HG03175 (cell line): ENCODE results near the gene NDUFS5.
"Not testable (repeated sequence)": the region's sequence is repeated elsewhere in the genome, so short reads cannot be mapped to it uniquely, and the experiment has no call there.

Experiments used
- ATAC-seq: cut with Tn5 transposase; IDR thresholded peaks from one replicate; pipeline ENCODE4 v1.9.1; 2021; ENCODE audit warnings: mild to moderate bottlenecking, moderate library complexity; ENCODE audit not compliant: unreplicated experiment

Gene NDUFS5

DNA sequence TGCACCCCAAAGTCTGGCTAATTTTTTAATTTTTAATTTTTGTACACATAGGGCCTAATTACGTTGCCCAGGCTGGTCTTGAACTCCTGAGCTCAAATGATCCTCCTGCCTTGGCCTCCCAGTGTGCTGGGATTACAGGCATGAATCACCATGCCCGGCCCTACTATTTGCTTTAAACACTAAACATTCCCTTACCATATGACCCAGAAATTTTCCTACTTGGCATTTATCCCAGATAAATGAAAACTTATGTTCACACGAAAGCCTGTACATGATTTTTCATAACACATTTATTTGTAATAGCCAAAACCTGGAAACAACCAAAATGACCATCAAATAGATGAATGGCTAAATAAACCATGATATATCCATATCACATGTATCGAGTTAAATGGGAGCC lies 35.8 kb downstream of the NDUFS5 start:
- no peak for ATAC-seq

DNA sequence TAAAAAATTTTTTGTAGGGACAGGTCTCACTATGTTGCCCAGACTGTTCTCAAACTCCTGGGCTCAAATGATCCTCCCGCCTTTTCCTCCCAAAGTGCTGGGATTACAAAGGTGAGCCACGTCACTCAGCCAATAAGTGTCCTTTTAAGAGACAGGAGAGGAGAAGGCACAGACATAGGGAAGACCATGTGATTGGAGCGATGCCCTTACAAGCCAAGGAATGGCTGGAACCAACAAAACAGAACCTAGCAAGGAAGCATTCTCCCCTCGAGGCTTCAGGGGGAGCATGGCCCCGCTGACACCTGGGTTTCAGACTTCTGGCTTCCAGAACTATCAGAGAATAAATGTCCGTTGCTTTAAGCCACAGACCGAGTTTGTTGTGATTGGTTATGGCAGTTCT lies 37.0 kb downstream of the NDUFS5 start:
- no peak for ATAC-seq

DNA sequence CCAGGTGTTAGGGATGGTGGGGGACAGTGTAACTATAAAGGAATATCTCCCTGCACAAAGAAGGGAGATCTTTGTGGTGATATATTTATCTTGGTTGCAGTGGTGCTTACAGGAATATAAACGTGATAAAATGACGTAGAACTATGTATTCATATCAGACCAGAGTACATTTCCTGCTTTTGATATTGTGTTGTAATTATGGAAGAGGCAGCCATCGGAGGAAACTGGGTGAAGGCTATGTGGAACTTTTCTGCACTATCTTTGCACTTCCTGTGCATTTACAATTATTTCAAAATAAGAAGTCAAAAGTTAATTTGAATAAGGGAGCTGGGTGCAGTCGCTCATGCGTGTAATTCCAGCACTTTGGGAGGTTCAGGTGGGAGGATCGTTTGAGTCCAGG lies 37.6 kb downstream of the NDUFS5 start:
- ATAC-seq = no peak

DNA sequence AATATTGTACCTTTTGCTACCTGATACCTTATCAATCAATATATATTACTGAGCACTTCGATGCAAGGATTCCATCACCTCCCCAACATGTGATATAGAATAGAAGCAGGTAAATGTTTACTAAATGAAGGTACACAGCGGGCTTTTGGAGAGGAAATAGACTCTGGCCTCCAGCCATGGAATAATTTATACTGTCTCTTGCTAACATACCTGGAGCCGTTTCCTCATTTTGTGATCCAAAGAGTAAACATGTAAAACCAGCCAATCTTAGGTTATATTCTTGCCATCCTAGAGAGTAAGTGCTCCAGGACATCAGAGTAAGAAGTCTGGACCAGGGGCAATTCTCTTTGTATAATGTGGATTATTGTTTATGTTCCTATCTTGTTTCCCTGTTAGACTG lies 39.4 kb downstream of the NDUFS5 start:
- ATAC-seq = no peak

DNA sequence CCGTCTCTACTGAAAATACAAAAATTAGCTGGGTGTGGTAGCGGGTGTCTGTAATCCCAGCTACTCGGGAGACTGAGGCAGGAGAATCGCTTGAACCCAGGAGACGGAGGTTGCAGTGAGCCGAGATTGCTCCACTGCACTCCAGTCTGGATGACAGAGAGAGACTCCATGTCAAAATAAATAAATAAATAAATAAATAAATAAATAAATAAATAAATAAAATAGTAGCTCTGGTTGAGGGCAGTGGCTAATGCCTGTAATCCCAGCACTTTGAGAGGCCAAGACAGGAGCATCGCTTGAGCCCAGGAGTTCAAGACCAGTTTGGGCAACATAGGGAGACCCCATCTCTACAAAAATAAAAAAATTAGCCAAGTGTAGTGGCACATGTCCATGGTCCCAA lies 42.1 kb downstream of the NDUFS5 start:
- ATAC-seq = not testable (repeated sequence)

DNA sequence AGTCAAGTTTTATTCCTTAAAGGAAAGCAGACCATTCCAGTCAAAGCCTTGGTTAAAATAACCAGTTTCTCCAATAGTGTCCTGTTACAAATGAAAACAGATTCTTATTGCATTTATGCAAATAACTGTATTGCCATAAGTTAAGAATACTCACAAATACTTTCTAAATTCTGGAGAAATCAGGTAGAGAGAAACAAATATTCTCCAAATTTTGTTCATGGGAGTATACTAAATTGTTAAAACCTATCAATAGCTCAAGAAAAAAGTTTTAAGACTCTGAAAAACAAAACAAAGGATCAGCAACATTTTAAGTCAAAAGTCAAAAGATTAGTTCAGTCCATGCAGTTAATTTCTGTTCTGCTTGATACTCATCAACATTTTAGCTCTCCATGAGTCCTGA lies 45.4 kb downstream of the NDUFS5 start:
- not testable (repeated sequence) for ATAC-seq

DNA sequence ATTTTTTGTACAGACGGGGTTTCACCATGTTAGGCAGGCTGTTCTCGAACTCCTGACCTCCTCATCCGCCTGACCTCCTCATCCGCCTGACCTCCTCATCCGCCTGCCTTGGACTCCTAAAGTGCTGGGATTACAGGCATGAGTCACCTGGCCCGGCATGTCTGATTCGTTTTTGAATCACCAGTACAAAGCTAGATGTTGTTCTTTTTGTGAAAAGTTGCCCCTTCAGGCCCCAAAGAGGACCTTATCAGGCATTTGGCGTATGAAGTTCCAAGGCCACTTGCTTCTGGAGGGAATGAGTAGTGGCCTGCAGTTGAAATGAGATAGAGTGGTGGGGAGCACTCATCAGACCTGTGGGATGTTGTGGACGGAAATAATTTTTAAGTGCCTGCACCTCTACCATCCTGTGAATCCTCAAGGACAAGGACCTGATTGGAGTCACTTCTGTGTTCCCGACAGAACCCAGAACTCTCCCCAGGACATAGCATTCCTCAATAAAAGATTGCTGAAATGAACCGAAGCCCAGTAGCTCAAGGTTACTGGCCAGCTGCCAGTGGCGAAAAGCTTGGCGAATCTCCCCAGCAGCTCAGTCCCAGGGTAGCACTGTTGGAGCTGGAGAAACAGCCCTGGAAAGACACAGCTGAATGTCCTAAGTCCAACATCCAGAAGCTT lies 50.1 kb downstream of the NDUFS5 start:
- no peak for ATAC-seq

DNA sequence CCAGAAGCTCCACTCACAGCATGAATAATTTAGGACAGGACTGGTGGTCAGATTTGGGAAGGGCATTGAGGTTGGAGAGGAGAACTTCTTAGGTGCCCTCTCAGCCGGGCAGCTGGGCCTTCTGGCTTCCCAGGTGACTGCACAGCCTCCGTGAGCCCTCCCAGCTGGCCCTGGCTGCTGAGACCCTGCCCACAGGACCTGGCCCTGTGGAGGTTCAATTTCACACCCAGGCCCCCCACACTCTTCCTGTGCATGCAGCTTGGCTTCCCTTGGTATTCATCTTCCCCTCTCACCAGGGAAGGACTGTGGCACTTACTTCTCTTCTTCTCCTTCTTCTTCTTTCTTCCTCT lies 50.6 kb downstream of the NDUFS5 start:
- no peak for ATAC-seq

DNA sequence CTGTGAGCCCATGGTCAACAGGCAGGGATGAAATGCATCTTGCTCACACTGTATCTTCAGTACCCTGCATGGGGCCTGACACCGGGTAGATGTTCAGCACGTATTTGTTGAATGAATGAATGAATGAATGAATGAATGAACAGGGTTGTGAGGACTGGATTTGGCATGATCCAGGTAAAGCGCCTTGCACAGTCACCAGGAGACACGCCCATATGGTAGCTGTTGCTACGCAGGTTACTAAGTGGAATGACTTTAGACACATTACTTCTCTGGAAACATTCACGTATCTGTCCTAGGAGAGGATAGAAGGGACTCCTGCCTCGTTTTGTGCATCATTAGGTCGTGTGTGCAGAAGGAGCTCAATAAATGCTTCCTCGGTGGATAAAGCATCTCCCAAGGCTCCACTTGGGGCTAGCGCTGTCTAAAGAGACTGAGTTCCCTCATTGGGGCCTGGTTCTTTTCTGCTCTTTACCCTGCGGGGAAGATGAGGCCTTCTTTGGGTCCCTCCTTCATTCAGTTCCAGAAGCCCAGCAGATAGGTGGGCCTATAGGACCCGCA lies 54.2 kb downstream of the NDUFS5 start:
- no peak for ATAC-seq

DNA sequence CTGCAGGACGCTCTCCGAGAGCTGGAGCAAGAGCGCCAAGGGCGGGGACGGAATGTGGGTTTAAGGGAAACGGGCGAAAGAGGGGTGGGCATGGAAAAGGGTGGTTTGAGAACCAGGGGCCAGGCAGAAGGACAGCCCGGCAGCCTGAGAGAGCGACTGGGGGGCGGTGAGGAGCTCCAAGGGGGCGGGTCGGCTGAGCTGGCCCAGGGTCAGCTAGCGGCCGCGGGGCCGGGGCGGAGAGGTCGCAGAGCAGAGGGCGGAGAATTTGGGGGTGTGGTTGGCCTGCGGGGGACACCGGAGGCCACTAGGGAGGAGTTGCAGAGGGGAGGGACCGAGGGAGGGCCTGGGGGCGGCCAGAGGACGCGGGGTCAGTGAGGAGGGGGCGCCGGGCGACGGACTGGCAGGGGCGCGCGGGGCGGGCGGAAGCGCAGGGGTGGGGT lies 54.7 kb downstream of the NDUFS5 start:
- no peak for ATAC-seq

DNA sequence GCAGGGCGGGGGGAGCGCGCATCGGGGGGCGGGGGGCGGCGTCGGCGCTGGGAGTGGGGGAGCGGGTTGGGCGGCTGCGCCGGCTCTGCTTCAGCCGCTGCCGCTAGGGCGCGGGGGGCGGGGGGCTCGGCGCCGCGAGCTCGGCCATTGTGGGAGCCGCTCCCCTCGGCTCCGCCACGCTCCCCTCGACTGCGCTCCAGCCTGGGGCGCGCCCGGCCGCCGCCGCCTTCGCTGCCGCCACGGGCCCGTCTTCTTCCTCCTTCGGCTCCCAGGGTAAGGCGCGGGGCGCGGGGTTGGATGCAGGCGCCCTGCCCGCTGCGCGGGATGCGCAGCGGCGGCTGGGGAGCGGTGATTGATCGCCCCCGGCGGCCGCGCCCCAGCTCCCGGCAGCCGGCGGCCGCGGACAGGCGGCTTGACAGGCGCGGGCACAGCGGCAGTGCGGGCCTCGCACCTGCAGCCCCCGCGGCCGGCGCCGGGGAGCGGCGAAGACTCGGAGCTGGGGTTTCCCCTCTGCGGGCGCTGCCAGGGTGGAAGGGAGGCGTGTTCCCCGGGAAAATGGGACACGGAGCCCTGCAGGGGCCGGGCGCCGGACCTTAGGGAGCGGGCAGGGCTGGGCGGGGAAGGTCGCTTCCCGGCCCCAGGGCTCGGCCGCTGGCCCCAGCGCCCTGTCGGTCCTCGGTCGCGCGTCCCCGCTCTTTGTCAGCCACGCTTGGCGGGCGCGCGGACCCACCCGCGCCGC lies 55.3 kb downstream of the NDUFS5 start:
- no peak for ATAC-seq

DNA sequence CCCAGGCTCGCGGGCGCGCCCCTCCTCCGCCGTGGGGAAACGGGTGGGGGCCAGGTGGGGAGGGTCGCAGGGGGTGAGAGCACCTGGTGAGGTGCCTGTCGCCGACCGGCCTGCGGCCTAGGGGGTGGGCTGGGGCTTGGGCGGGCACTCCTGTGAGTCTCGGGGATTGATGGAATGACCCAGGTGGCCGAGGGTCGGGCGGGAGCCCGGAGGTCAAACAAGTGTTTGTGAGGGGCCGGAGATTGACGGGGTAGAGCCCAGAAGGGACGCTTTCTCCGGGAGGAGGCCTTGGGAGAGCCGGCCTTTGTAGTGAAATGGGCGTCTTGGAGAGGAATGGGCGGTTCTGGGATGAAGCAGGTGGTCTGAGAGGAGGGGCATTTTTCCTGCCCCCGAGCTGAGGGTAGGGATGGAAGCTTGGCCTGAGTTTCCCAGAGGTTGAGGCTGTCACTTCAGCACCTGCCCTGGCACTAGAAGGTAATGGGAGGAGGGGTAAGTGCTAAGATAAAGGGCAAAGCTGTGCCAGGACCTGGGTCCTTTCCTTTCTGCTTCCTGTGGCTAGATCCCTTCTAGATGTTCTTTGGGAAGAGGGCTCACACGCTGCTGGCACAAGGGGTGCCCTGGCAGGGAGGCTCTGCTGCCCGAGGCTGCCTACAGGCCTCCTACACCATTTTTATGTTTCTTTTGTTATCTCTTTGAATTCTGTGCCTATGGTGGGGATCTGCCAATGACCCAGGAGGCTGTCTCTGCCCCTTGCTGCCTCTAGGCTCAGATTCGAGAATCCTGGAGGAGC lies 56.1 kb downstream of the NDUFS5 start:
- no peak for ATAC-seq

DNA sequence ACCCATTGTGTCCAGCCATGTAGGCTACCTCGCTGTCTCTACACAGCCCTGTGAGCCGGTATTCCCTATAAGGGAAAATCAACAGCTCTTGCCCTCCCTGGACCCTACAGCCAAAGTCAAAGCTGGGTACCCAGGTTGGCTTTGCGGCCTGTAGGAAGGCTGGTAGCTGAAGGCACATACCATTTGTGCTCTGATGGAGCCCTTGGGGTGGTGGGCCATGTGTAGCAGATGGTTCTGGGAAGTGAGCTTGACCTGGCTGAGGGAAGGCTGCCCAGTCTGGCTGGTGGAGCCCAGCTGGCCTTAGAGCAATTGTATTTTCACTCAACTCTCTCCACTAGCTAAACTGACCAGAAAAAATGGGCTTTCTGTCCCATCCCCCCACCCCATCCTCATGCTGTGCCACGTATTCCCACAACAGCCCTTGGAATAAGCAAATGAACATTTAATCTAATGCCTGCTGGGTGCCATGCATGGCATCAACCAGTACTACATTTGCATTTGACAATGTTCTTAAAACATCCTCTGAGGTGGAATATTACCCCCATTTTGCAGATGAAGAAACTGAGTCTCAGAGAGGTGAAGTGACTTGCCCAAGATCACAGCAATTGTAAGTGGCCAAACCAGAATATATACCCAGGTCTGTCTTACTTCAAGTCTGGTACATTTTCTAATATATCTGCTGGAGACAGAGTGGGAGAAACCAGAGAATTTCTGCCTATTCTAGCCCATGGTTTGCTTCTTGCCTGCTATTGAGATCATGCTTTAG lies 56.8 kb downstream of the NDUFS5 start:
- ATAC-seq = no peak

DNA sequence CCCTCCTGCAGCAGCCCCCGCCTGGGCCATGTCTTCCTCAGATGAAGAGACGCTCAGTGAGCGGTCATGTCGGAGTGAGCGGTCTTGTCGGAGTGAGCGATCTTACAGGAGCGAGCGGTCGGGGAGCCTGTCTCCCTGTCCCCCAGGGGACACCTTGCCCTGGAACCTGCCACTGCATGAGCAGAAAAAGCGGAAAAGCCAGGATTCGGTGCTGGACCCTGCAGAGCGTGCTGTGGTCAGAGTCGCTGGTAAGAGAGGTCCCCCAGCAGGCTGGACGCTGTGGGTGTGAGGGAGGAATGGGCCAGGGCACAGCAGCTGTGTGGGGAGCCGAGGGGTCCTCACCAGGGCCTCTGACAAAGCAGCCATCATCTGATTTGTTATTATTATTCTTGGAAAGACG lies 58.0 kb downstream of the NDUFS5 start:
- no peak for ATAC-seq
